ENCODE data around the gene RNF152.

DNA sequence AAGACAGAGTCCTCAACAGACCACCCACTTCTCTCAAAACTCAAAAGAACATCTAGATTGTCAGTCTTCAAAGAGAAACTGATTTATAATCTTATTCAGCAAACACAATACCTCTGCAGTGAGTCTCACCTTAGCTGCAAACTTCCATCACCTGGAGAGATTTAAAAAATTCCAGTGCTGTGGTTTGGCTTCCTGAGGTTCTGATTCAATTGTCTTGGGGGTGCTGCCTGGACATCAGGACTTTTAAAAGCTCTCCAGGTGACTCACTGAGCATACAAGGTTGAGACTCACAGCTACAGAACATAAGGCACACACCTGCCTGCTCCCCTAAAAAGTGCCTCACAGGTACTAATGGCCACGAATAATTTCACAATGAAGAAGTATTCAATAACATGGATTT, 40.3 kb downstream of the RNF152 start:
- TF ChIP-seq FEZF1 (tag by site-specific recombination; IDR thresholded peaks at IDR 0.05), result no peak
- TF ChIP-seq, protein P1, sequence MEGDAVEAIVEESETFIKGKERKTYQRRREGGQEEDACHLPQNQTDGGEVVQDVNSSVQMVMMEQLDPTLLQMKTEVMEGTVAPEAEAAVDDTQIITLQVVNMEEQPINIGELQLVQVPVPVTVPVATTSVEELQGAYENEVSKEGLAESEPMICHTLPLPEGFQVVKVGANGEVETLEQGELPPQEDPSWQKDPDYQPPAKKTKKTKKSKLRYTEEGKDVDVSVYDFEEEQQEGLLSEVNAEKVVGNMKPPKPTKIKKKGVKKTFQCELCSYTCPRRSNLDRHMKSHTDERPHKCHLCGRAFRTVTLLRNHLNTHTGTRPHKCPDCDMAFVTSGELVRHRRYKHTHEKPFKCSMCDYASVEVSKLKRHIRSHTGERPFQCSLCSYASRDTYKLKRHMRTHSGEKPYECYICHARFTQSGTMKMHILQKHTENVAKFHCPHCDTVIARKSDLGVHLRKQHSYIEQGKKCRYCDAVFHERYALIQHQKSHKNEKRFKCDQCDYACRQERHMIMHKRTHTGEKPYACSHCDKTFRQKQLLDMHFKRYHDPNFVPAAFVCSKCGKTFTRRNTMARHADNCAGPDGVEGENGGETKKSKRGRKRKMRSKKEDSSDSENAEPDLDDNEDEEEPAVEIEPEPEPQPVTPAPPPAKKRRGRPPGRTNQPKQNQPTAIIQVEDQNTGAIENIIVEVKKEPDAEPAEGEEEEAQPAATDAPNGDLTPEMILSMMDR (tag by site-specific recombination; IDR thresholded peaks at IDR 0.05), result no peak
- TF ChIP-seq ZNF10 (tag by site-specific recombination; IDR thresholded peaks at IDR 0.05), result no peak
- TF ChIP-seq ZNF561 (tag by site-specific recombination; IDR thresholded peaks at IDR 0.05; ENCODE audit: borderline replicate concordance), result no peak
- TF ChIP-seq, protein P2, sequence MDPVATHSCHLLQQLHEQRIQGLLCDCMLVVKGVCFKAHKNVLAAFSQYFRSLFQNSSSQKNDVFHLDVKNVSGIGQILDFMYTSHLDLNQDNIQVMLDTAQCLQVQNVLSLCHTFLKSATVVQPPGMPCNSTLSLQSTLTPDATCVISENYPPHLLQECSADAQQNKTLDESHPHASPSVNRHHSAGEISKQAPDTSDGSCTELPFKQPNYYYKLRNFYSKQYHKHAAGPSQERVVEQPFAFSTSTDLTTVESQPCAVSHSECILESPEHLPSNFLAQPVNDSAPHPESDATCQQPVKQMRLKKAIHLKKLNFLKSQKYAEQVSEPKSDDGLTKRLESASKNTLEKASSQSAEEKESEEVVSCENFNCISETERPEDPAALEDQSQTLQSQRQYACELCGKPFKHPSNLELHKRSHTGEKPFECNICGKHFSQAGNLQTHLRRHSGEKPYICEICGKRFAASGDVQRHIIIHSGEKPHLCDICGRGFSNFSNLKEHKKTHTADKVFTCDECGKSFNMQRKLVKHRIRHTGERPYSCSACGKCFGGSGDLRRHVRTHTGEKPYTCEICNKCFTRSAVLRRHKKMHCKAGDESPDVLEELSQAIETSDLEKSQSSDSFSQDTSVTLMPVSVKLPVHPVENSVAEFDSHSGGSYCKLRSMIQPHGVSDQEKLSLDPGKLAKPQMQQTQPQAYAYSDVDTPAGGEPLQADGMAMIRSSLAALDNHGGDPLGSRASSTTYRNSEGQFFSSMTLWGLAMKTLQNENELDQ (tag by site-specific recombination; IDR thresholded peaks at IDR 0.05; ENCODE audit: low read depth), result no peak
- TF ChIP-seq ZNF426 (tag by site-specific recombination; IDR thresholded peaks at IDR 0.05), result no peak
- no peak for TF ChIP-seq ZBTB21 (tag by site-specific recombination; IDR thresholded peaks at IDR 0.05)
- no peak for TF ChIP-seq KLF10 (tag by site-specific recombination; IDR thresholded peaks at IDR 0.05)
- no peak for TF ChIP-seq ZNF555 (tag by site-specific recombination; conservative IDR thresholded peaks at IDR 0.05)
- no peak for TF ChIP-seq ZNF571 (tag by site-specific recombination; IDR thresholded peaks at IDR 0.05)
- TF ChIP-seq ZNF146 (tag by site-specific recombination; IDR thresholded peaks at IDR 0.05), result no peak

Data from HEK293 (cell line).